Neutrophil (primary cell): Measurements from ENCODE around the gene MYOCD.

Experiments
- H3K27ac ChIP-seq: fragments of 200-600 bp; sonication (generic); 2 replicates; pipeline ENCODE4 v1.5.1; 2016; ENCODE audit warnings: mild to moderate bottlenecking, moderate library complexity
- H3K27me3 ChIP-seq: fragments of 200-600 bp; sonication (generic); 2 replicates; pipeline ENCODE4 v1.6.0; 2016; ENCODE audit warnings: mild to moderate bottlenecking
- H3K36me3 ChIP-seq: fragments of 200-600 bp; sonication (generic); 2 replicates; pipeline ENCODE4 v1.5.1; 2017
- H3K4me1 ChIP-seq, 2 experiments: fragments of 200-600 bp in 1 of 2; sonication (generic) in 1 of 2; 1 replicate in 1 of 2; 2 replicates in 1 of 2; pipeline versions ENCODE4 v1.5.1 to v1.6.1; 2013 to 2016; ENCODE audit warnings: low read depth in 1 of 2, low read length in 1 of 2, mild to moderate bottlenecking in 1 of 2, moderate library complexity in 1 of 2; ENCODE audit not compliant: control insufficient read depth in 1 of 2, insufficient read depth in 1 of 2
- H3K4me3 ChIP-seq, 2 experiments: fragments of 200-600 bp in 1 of 2; sonication (generic) in 1 of 2; 1 replicate in 1 of 2; 2 replicates in 1 of 2; pipeline ENCODE4 v1.5.1; 2013 to 2016; ENCODE audit warnings: low read depth in 1 of 2, low read length in 1 of 2, mild to moderate bottlenecking in 1 of 2, moderate library complexity in 1 of 2
- H3K9me3 ChIP-seq: fragments of 200-600 bp; sonication (generic); 2 replicates; pipeline ENCODE4 v1.5.1; 2016
- CTCF ChIP-seq: fragments of 200-600 bp; sonication (generic); IDR thresholded peaks from 2 replicates; pipeline ENCODE4 v1.5.1; 2016; ENCODE audit warnings: antibody characterized with exemption

The MYOCD gene

GRCh38 chr17:12671906-12672305 lies 6.2 kb downstream of the MYOCD start:
- Histone ChIP-seq H3K4me3 (no peak overlapping the region), H3K9me3 (no peaks in the 10 kb centered on the region), H3K4me1 (no peaks in the 10 kb centered on the region), H3K36me3 (no peaks in the 10 kb centered on the region), H3K27ac (no peak overlapping the region), H3K27me3 (peaks cover 19% of the 10 kb centered on the region)
- no peak for TF ChIP-seq CTCF

DNA sequence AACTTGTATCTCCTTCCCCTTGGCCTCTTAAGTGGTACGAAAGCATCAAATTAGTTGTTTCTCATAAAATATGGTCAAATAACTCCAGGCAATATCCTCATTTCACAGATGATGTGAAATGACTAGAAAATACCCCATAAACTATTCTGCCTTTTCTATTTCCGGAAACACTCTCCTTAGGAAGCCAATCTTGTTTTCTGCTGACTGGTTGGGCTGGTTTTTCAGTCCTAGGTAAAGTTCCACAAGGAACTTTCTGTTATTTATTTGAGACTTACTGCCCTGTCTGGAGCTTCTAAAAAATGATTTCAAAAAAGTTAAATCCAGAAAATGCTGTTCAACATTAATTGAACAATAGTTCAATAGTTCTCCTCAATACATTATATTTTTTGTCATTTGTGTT lies 7.3 kb downstream of the MYOCD start:
- no peaks in the 10 kb centered on the region for H3K36me3 ChIP-seq
- H3K9me3 ChIP-seq: no peaks in the 10 kb centered on the region
- no peak for TF ChIP-seq CTCF
- no peak overlapping the region for H3K27ac ChIP-seq
- no peaks in the 10 kb centered on the region for H3K4me1 ChIP-seq
- H3K27me3 ChIP-seq: peaks cover 8% of the 10 kb centered on the region
- H3K4me3 ChIP-seq: no peak overlapping the region

DNA sequence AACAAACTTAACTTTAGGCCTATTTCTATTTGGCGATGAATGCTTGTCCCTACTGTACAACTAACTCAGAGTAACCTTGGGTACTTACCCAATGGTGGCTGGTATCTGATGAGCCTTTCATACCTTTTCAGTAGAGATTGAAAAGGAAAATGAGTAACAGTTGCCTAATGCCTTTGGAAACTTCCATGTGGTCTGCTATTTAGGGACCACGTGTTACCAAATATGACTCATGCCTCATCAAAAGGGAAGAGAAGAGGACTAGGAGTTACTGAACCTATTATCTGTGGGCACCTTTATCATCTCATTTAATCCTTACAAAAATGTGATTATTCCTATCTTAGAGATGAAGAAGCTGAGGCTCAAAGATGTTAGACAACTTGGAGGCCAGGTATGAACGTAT lies 8.1 kb downstream of the MYOCD start:
- no peaks in the 10 kb centered on the region for H3K9me3 ChIP-seq
- no peak overlapping the region for H3K27ac ChIP-seq
- H3K4me1 ChIP-seq: no peaks in the 10 kb centered on the region
- TF ChIP-seq CTCF: no peak
- H3K36me3 ChIP-seq: no peaks in the 10 kb centered on the region
- H3K4me3 ChIP-seq: no peak overlapping the region
- no peaks in the 10 kb centered on the region for H3K27me3 ChIP-seq

- H3K4me3 ChIP-seq: no peak overlapping the region
- no peaks in the 10 kb centered on the region for H3K9me3 ChIP-seq
- no peaks in the 10 kb centered on the region for H3K4me1 ChIP-seq
- no peak overlapping the region for H3K27ac ChIP-seq
- TF ChIP-seq CTCF: no peak
- H3K27me3 ChIP-seq: no peaks in the 10 kb centered on the region
- H3K36me3 ChIP-seq: no peaks in the 10 kb centered on the region
Measured at GRCh38 chr17:12680407-12680897, 14.8 kb downstream of the MYOCD start.

DNA sequence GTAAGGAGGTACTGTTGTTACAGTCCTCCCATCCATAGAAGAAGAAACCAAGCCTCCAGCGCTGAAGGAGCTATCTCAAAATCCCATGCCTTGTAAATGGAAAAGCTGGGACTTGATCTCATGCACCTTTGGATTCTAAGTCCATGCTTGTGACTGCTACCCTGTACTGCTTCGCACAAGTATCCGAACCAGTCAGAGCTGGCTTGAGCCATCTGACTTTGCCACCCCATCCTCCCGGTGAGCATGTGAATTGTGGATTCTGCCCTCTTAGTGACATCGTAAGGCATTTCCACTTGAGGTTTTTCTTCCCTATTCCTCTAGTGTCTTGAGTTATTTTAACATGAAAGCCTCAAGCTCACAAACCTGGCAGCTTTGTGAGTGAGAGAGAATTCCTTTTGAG lies 15.3 kb downstream of the MYOCD start:
- Histone ChIP-seq H3K4me3 (no peak overlapping the region), H3K4me1 (no peaks in the 10 kb centered on the region), H3K9me3 (no peaks in the 10 kb centered on the region), H3K27me3 (no peaks in the 10 kb centered on the region), H3K36me3 (no peaks in the 10 kb centered on the region), H3K27ac (no peak overlapping the region)
- TF ChIP-seq CTCF: no peak

DNA sequence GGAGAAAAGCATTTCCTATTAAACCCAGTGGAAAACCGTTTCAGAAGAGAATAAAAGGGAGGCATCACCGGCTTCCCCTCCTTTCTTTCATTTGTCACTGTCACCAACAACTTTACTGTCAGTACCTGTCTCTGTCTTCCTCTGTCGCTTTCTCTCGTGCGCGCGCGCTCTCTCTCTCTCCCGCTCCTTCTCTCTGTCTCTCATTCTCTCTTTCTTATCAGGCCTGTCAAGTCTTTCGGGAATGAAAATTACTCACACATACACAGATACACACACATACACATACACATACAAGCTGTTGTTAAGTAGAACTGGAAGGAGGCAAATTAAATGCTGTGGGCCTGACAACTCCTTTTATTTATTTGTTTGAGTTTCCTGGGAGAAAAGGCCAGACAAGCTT lies 17.6 kb downstream of the MYOCD start:
- Histone ChIP-seq H3K4me1 (no peaks in the 10 kb centered on the region), H3K36me3 (no peaks in the 10 kb centered on the region), H3K27me3 (no peaks in the 10 kb centered on the region), H3K4me3 (no peak overlapping the region), H3K9me3 (no peaks in the 10 kb centered on the region), H3K27ac (no peak overlapping the region)
- TF ChIP-seq CTCF: no peak
